HPDE6-E6E7 (cell line): ENCODE results near the gene NKX6-1.

Source experiments
- DNase-seq: peaks from one replicate; pipeline ENCODE4 v3.0.0; 2011; ENCODE audit warnings: missing footprints; ENCODE audit errors: extremely low spot score

The NKX6-1 gene

GRCh38 chr4:84498935-84499623, at the start of gene NKX6-1:
TSS of gene NKX6-1 (minus strand) at chr4:84499292. CDS start at chr4:84498228, 1,064 bp downstream.
- peak; percentile 94 for DNase-seq

GRCh38 chr4:84547211-84547610, 48.1 kb upstream of the NKX6-1 start:
- no peak for DNase-seq

GRCh38 chr4:84545093-84545492, 46.0 kb upstream of the NKX6-1 start:
- DNase-seq = no peak

GRCh38 chr4:84535901-84536300, 36.8 kb upstream of the NKX6-1 start:
- no peak for DNase-seq

- peak; percentile 31 for DNase-seq
These were observed 32.6 kb upstream of the NKX6-1 start for GRCh38 chr4:84531689-84532088.

GRCh38 chr4:84530871-84531270, 31.8 kb upstream of the NKX6-1 start:
- DNase-seq = no peak

GRCh38 chr4:84530454-84530853, 31.4 kb upstream of the NKX6-1 start:
- DNase-seq = no peak

- peak; percentile 15 for DNase-seq
These were observed 30.2 kb upstream of the NKX6-1 start for GRCh38 chr4:84529169-84529751.

- DNase-seq = no peak
These were observed 28.3 kb upstream of the NKX6-1 start for GRCh38 chr4:84527391-84527790.

- DNase-seq = no peak
These were observed 16.0 kb upstream of the NKX6-1 start for GRCh38 chr4:84515075-84515474.

GRCh38 chr4:84512277-84512676, 13.2 kb upstream of the NKX6-1 start:
- DNase-seq = no peak

- DNase-seq = no peak
These were observed 12.6 kb upstream of the NKX6-1 start for GRCh38 chr4:84511703-84512102.

- no peak for DNase-seq
These were observed 8.8 kb upstream of the NKX6-1 start for GRCh38 chr4:84507941-84508340.

- no peak for DNase-seq
These were observed 5.7 kb upstream of the NKX6-1 start for GRCh38 chr4:84504821-84505220.

- DNase-seq = peak; percentile 74
These were observed 4.7 kb upstream of the NKX6-1 start for GRCh38 chr4:84503495-84504437.

GRCh38 chr4:84502955-84503373, 3.9 kb upstream of the NKX6-1 start:
- DNase-seq = no peak

GRCh38 chr4:84502333-84502954, 3.4 kb upstream of the NKX6-1 start:
- no peak for DNase-seq

GRCh38 chr4:84501721-84502267, 2.7 kb upstream of the NKX6-1 start:
- DNase-seq = no peak

- no peak for DNase-seq
These were observed 2.1 kb upstream of the NKX6-1 start for GRCh38 chr4:84501202-84501503.

GRCh38 chr4:84500386-84501201, 1.5 kb upstream of the NKX6-1 start:
- no peak for DNase-seq

- no peak for DNase-seq
These were observed 511 bp upstream of the NKX6-1 start for GRCh38 chr4:84499624-84499982.
